Choroid plexus epithelial cell (primary cell): Measurements from ENCODE around the gene MZT1.
"Not testable (repeated sequence)": the region's sequence is repeated elsewhere in the genome, so short reads cannot be mapped to it uniquely, and the experiment has no call there.

Experiments
- DNase-seq: peaks from one replicate; pipeline ENCODE4 v3.0.0-alpha.2; 2010; ENCODE audit warnings: low read depth
- H3K4me3 ChIP-seq: 2 replicates; pipeline ENCODE4 v1.5.1; 2011; ENCODE audit warnings: low read depth, mild to moderate bottlenecking, control low read depth, low read length, moderate library complexity
- TF ChIP-seq, protein P1 (sequence below): conservative IDR thresholded peaks from 2 replicates; pipeline ENCODE4 v1.5.1; 2011; ENCODE audit warnings: low read depth, mild to moderate bottlenecking, control low read depth, inconsistent platforms, low read length, moderate library complexity

Gene MZT1

GRCh38 chr13:72751220-72751619 is 23.8 kb upstream of the MZT1 start:
- TF ChIP-seq, protein P1, sequence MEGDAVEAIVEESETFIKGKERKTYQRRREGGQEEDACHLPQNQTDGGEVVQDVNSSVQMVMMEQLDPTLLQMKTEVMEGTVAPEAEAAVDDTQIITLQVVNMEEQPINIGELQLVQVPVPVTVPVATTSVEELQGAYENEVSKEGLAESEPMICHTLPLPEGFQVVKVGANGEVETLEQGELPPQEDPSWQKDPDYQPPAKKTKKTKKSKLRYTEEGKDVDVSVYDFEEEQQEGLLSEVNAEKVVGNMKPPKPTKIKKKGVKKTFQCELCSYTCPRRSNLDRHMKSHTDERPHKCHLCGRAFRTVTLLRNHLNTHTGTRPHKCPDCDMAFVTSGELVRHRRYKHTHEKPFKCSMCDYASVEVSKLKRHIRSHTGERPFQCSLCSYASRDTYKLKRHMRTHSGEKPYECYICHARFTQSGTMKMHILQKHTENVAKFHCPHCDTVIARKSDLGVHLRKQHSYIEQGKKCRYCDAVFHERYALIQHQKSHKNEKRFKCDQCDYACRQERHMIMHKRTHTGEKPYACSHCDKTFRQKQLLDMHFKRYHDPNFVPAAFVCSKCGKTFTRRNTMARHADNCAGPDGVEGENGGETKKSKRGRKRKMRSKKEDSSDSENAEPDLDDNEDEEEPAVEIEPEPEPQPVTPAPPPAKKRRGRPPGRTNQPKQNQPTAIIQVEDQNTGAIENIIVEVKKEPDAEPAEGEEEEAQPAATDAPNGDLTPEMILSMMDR = no peak
- no peak overlapping the region for H3K4me3 ChIP-seq
- no peak for DNase-seq

DNA sequence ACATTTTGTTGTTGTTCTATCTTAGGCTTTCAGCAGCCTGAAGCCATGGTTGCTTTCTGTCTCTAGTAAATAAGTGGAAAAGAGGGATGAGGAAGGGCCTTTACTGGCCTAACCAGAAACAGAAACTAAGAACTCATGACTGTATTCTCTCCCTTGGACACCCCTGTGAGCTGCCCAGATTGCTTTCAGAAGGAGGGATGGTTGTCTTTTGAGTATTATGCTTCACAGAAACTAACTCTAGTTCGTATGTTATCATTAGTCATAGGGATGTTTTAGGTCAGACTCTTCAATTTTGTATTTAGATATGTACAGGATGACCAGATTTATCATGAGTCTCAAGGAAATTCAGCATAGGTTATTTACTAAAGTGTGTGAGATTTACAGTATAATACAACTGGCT is 17.8 kb upstream of the MZT1 start:
- TF ChIP-seq, protein P1 = no peak
- no peak overlapping the region for H3K4me3 ChIP-seq
- DNase-seq = peak; percentile 45

DNA sequence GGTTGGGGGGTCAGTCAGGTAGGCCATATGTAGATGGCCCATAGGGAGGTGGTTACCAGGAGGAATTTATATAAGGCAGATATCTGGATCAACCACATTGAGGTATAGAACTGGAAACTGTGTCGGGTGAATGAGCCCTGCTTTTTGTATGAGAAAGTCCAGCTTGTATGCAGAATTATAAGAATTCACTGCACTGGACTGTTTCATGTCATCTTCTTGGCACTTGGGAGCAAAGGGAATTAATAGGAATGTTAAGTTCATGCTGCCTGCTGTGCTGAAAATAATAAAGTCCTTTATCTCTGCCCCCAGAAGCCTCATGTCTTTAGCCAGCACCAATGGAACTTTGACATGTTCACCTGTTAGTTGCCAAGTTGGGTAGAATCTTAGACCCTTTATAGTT is 12.6 kb upstream of the MZT1 start:
- TF ChIP-seq, protein P1 = no peak
- no peak overlapping the region for H3K4me3 ChIP-seq
- no peak for DNase-seq

DNA sequence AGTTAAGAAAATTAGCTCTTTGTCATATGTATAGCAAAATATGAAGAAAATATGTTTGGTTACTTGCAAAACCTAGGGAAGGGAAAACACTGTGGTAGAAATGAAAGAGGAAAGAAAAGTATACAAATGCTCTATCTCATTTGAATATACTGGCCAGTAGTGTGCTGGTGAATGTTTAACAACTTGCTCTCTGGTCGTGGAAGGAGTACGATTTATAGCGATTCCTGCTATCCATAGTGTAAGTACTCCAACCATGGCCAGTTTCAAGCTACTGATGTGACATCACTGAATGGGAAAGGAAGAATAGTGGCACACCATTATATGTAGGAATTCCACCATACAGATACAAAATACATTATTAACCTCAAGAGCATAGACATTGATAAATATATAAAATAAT is 9.6 kb upstream of the MZT1 start:
- H3K4me3 ChIP-seq = no peak overlapping the region
- DNase-seq = no peak
- TF ChIP-seq, protein P1 = no peak

- H3K4me3 ChIP-seq = peak overlapping the region; percentile 92
- no peak for DNase-seq
- TF ChIP-seq, protein P1 = no peak
Observed at GRCh38 chr13:72728290-72728605, 819 bp upstream of the MZT1 start.

GRCh38 chr13:72726726-72727416 is 558 bp downstream of the MZT1 start:
- DNase-seq = peak; percentile 23
- TF ChIP-seq, protein P1 = no peak
- H3K4me3 ChIP-seq = peak overlapping the region; percentile 92

GRCh38 chr13:72726185-72726584 is 1.2 kb downstream of the MZT1 start:
- DNase-seq = not testable (repeated sequence)

More at GRCh38 chr13:72726185-72726584, 1.2 kb downstream of the MZT1 start:
- not testable (repeated sequence) for H3K4me3 ChIP-seq
